H9 (cell line): ENCODE results near the gene CEP112. TPM values are rescaled to one million over a fixed set of nuclear protein-coding genes. Genes with fewer than 3 reads are reported as not detected.

Source experiments
- DNase-seq: peaks from one replicate; pipeline ENCODE4 v3.0.0-alpha.2; 2017
- H2AFZ ChIP-seq: one replicate; pipeline ENCODE4 v1.6.1; 2013; ENCODE audit warnings: mild to moderate bottlenecking, low read length, control low read depth, moderate library complexity
- H2AK5ac ChIP-seq: 2 replicates; pipeline ENCODE4 v1.6.1; 2013; ENCODE audit warnings: low read length, control low read depth, mixed read lengths; ENCODE audit not compliant: insufficient read length
- H2BK120ac ChIP-seq: one replicate; pipeline ENCODE4 v1.6.1; 2013; ENCODE audit warnings: low read depth, mild to moderate bottlenecking, low read length, control low read depth, inconsistent platforms; ENCODE audit not compliant: poor library complexity, severe bottlenecking
- H2BK12ac ChIP-seq: 2 replicates; pipeline ENCODE4 v1.6.1; 2013; ENCODE audit warnings: low read length, control low read depth, mixed read lengths, low read depth; ENCODE audit not compliant: insufficient read length
- H2BK15ac ChIP-seq: 2 replicates; pipeline ENCODE4 v1.6.1; 2013; ENCODE audit warnings: low read depth, low read length, control low read depth
- H2BK20ac ChIP-seq: one replicate; pipeline ENCODE4 v1.6.1; 2013; ENCODE audit warnings: low read depth, mild to moderate bottlenecking, low read length, control low read depth, inconsistent platforms; ENCODE audit not compliant: poor library complexity, severe bottlenecking
- H2BK5ac ChIP-seq: 2 replicates; pipeline ENCODE4 v1.6.1; 2013; ENCODE audit warnings: low read length, control low read depth, mixed read lengths; ENCODE audit not compliant: insufficient read length
- H3K14ac ChIP-seq: 2 replicates; pipeline ENCODE4 v1.6.1; 2013; ENCODE audit warnings: low read length, control low read depth; ENCODE audit not compliant: insufficient read depth
- H3K18ac ChIP-seq: 2 replicates; pipeline ENCODE4 v1.6.1; 2013; ENCODE audit warnings: low read depth, mild to moderate bottlenecking, mixed read lengths, low read length, control low read depth; ENCODE audit not compliant: insufficient read length
- H3K23ac ChIP-seq: 2 replicates; pipeline ENCODE4 v1.6.1; 2013; ENCODE audit warnings: low read length, control low read depth, mixed read lengths, low read depth; ENCODE audit not compliant: insufficient read length
- H3K23me2 ChIP-seq: 2 replicates; pipeline ENCODE4 v1.6.1; 2013; ENCODE audit warnings: low read depth, mild to moderate bottlenecking, mixed read lengths, low read length, control low read depth; ENCODE audit not compliant: insufficient read length, poor library complexity, severe bottlenecking
- H3K27ac ChIP-seq: 2 replicates; pipeline ENCODE4 v1.5.1; 2013; ENCODE audit warnings: low read length, control low read depth, mixed read lengths, low read depth; ENCODE audit not compliant: insufficient read length
- H3K27me3 ChIP-seq: 2 replicates; pipeline ENCODE4 v1.6.1; 2013; ENCODE audit warnings: low read length, control low read depth, inconsistent platforms; ENCODE audit not compliant: insufficient read depth
- H3K4ac ChIP-seq: 2 replicates; pipeline ENCODE4 v1.6.1; 2013; ENCODE audit warnings: low read depth, mild to moderate bottlenecking, control low read depth, inconsistent platforms, low read length, moderate library complexity
- H3K4me1 ChIP-seq: 2 replicates; pipeline ENCODE4 v1.6.1; 2013; ENCODE audit warnings: low read length, control low read depth, inconsistent platforms; ENCODE audit not compliant: insufficient read depth
- H3K4me2 ChIP-seq: 2 replicates; pipeline ENCODE4 v1.6.1; 2013; ENCODE audit warnings: low read length, control low read depth, mixed read lengths; ENCODE audit not compliant: insufficient read length, insufficient read depth
- H3K56ac ChIP-seq: 2 replicates; pipeline ENCODE4 v1.6.1; 2013; ENCODE audit warnings: low read depth, mild to moderate bottlenecking, mixed read lengths, low read length, control low read depth; ENCODE audit not compliant: insufficient read length
- H3K79me1 ChIP-seq: 2 replicates; pipeline ENCODE4 v1.6.1; 2013; ENCODE audit warnings: low read depth, mild to moderate bottlenecking, moderate library complexity, low read length, control low read depth, inconsistent platforms; ENCODE audit not compliant: insufficient read depth, poor library complexity, severe bottlenecking
- H3K79me2 ChIP-seq: 2 replicates; pipeline ENCODE4 v1.6.1; 2013; ENCODE audit warnings: low read length, control low read depth, inconsistent platforms; ENCODE audit not compliant: insufficient read depth
- H3K9ac ChIP-seq: 2 replicates; pipeline ENCODE4 v1.6.1; 2013; ENCODE audit warnings: low read length, control low read depth, mixed read lengths; ENCODE audit not compliant: insufficient read length; ENCODE audit errors: extremely low read depth
- H3K9me3 ChIP-seq: one replicate; pipeline ENCODE4 v1.6.1; 2013; ENCODE audit warnings: low read depth, low read length, inconsistent platforms; ENCODE audit not compliant: control insufficient read depth
- H3T11ph ChIP-seq: one replicate; pipeline ENCODE4 v1.6.1; 2013; ENCODE audit warnings: mild to moderate bottlenecking, low read length, control low read depth, inconsistent platforms
- H4K20me1 ChIP-seq: one replicate; pipeline ENCODE4 v1.6.1; 2013; ENCODE audit not compliant: control insufficient read depth, insufficient read length, insufficient read depth
- H4K5ac ChIP-seq: 2 replicates; pipeline ENCODE4 v1.6.1; 2013; ENCODE audit warnings: low read depth, mild to moderate bottlenecking, mixed read lengths, low read length, control low read depth; ENCODE audit not compliant: insufficient read length
- H4K8ac ChIP-seq: replicated peaks from 2 replicates; pipeline ENCODE4 v1.6.1; 2013; ENCODE audit warnings: low read length, control low read depth, mixed read lengths, low read depth; ENCODE audit not compliant: insufficient read length
- H4K91ac ChIP-seq: 2 replicates; pipeline ENCODE4 v1.6.1; 2013; ENCODE audit warnings: low read depth, mild to moderate bottlenecking, moderate library complexity, mixed read lengths, low read length, control low read depth; ENCODE audit not compliant: insufficient read length
- H3K27ac Mint-ChIP-seq, 3 experiments: 2 replicates in 2 of 3; 3 replicates in 1 of 3; pipeline ENCODE4 v1.8.0; 2020 to 2021; ENCODE audit warnings: mixed read lengths in 3 of 3, mild to moderate bottlenecking in 1 of 3, moderate library complexity in 1 of 3
- H3K27me3 Mint-ChIP-seq: 2 replicates; pipeline ENCODE4 v1.8.0; 2021; ENCODE audit warnings: low read depth, mild to moderate bottlenecking, moderate library complexity, mixed read lengths
- H3K36me3 Mint-ChIP-seq, 3 experiments: 2 replicates in 2 of 3; 3 replicates in 1 of 3; pipeline ENCODE4 v1.8.0; 2020 to 2021; ENCODE audit warnings: low read depth in 3 of 3, mixed read lengths in 3 of 3; ENCODE audit not compliant: insufficient read depth in 1 of 3
- H3K4me1 Mint-ChIP-seq, 2 experiments: 2 replicates each; pipeline ENCODE4 v1.8.0; 2020; ENCODE audit warnings: mixed read lengths in 2 of 2
- H3K4me3 Mint-ChIP-seq, 2 experiments: 2 replicates in 1 of 2; 3 replicates in 1 of 2; pipeline ENCODE4 v1.8.0; 2020 to 2021; ENCODE audit warnings: mild to moderate bottlenecking in 2 of 2, mixed read lengths in 2 of 2, moderate library complexity in 1 of 2
- H3K9me3 Mint-ChIP-seq, 2 experiments: 2 replicates in 1 of 2; 3 replicates in 1 of 2; pipeline ENCODE4 v1.8.0; 2020; ENCODE audit warnings: mild to moderate bottlenecking in 2 of 2, mixed read lengths in 2 of 2, moderate library complexity in 1 of 2
- CTCF ChIP-seq: fragments of 200-600 bp; sonication (generic); conservative IDR thresholded peaks from 3 replicates; pipeline ENCODE4 v1.8.0; 2021; ENCODE audit warnings: antibody characterized with exemption, mild to moderate bottlenecking
- WGBS: extraction: QIAGEN DNeasy Blood & Tissue Kit; methylation state at CpG from one replicate; pipeline ENCODE4 v1.1.7; 2013; ENCODE audit warnings: missing lambda C conversion rate, low lambda C conversion rate, mixed read lengths; ENCODE audit not compliant: insufficient read length; ENCODE audit errors: extremely low coverage; 5-methylcytosine and 5-hydroxymethylcytosine counted together
- total RNA-seq: library from RNA; stranded (reverse); gene quantifications from 2 replicates; pipeline ENCODE4 v1.2.1, GENCODE V29; 2021

The CEP112 gene
- total RNA-seq, 1 experiment from 2014 or later = 5.4 TPM

GRCh38 chr17:65754081-65754480 lies 437.9 kb downstream of the CEP112 start:
- H2BK15ac ChIP-seq = no peak overlapping the region
- Mint-ChIP-seq H3K27ac (no peak overlapping the region), H3K9me3 (no peaks in the 10 kb centered on the region; a peak in 1 of 5 replicates), H3K36me3 (no peaks in the 10 kb centered on the region), H3K4me3 (no peak overlapping the region), H3K27me3 (no peaks in the 10 kb centered on the region), H3K4me1 (peaks cover 0 to 6% of the 10 kb centered on the region in 2 experiments; a peak in 2 of 4 replicates)
- no peak overlapping the region for H2AFZ ChIP-seq
- no peaks in the 10 kb centered on the region for H4K20me1 ChIP-seq
- H3K14ac ChIP-seq = no peak overlapping the region
- H3K4me1 ChIP-seq = no peaks in the 10 kb centered on the region
- no peak overlapping the region for H2BK20ac ChIP-seq
- H3T11ph ChIP-seq = no peak overlapping the region
- no peaks in the 10 kb centered on the region for H3K23me2 ChIP-seq
- no peak for TF ChIP-seq CTCF
- no peak for DNase-seq
- H2BK5ac ChIP-seq = no peak overlapping the region
- no peak overlapping the region for H3K56ac ChIP-seq
- H3K18ac ChIP-seq = no peak overlapping the region
- H3K27me3 ChIP-seq = no peaks in the 10 kb centered on the region
- H4K8ac ChIP-seq = no peak overlapping the region
- H3K27ac ChIP-seq = no peak overlapping the region
- no peak overlapping the region for H3K23ac ChIP-seq
- no peak overlapping the region for H2AK5ac ChIP-seq
- H3K9ac ChIP-seq = no peak overlapping the region
- H2BK120ac ChIP-seq = no peak overlapping the region
- no peaks in the 10 kb centered on the region for H3K79me2 ChIP-seq
- no peaks in the 10 kb centered on the region for H3K9me3 ChIP-seq
- no peak overlapping the region for H3K4ac ChIP-seq
- no peak overlapping the region for H3K4me2 ChIP-seq
- H3K79me1 ChIP-seq = no peaks in the 10 kb centered on the region
- no peak overlapping the region for H2BK12ac ChIP-seq
- WGBS = no CpG with 5 or more reads among the region's 2 CpGs
- no peak overlapping the region for H4K5ac ChIP-seq
- H4K91ac ChIP-seq = no peak overlapping the region
